ENCODE data around the gene PARP6.
A peak's percentile ranks its signal among the peaks of the same experiment; 100 is the strongest.

PARP6 gene

DNA sequence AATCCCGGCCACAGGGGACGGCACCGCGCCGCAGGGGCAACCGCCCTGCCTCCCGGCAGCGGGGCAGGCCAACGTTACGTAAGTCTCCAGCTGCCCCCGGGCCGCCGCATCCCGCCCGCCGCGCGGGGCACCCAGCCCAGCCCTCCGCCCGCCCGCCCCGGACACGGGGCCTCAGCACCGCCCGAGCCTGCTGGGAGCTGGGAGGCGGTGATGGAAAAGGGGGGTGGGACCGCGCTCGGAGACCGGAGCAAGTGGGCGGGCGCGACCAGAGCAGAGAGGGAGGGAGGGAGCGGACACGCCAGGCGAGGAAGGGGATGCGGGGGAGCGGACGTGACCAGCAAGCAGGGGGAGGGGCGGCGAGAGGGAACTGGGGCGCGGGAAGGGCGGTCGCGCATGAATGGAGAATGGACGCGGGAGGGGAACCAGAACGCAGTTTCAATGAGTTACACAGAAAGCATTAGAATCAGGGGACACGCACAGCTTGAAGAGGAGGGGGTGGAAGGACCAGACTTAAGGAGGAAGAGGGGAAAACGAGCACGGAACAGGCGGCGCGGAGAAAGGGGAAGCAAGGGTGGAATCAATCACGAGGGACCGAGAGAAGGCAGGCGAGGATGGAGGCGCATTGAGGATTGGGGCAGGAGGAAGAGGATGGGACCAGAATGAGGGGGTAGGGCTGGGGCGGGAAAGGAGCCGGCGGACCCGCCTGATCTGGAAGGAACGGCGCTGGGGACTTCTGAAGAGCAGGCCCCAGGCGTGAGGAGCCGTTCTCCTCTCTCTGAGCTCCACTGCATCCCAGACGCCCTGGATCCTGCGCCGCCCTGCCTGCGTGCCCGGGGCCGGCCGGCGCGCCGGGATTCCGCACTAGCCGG is 41.9 kb downstream of the PARP6 start:
- peak; percentile 93 for DNase-seq

DNA sequence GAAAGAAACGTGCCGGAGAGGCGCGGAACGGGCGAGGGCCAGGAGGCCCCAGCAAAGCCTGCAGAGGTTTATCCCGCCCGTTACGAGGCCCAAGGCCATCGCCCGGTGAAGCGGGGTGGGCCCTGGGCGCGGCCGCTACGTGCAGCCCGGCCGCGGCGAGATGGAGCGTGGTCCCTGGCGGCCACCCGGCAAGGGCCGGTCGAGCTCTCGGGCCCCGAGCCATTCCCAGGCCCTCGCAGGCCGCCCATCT is 42.5 kb downstream of the PARP6 start:
- no peak for DNase-seq

DNA sequence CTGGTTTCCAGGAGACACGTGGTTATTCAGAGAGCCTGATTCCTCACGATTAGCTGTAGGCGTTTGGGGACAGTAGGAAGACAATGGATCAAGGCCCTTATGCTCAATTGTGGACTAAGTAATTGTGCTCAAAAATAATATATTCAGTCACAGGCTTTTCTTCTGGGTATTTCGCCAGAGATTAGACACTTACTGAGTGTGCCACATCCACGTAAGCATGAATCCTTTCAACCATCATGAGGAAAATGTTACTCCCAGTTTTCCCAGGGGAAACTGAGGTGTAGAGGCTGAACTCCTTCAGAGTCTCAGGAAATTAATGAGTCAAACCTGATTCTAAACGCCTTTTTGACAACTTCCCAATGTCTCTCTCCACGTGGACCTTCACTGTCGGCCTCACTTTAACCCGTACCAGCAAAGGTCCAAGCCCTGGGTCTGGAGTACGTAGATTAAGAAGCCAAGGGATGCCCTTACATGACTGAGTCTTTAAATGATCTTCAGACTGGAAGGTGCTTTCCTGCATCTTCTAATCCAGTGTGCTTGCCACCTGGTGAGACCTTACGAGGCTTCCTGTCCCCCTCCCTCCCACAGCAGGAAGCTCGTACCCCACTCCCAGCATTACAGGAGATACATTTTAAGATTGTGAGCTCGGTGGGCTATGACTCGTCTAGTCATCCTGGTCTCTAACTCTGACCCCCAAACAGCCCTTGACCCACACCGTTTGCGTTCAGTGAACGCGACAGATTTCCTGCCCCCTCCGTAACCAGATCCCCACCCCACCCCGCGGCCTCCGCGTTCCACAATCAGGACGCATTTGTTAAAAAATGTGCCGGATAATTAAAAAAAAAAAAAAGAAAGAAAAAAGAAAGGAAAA is 43.0 kb downstream of the PARP6 start:
- peak; percentile 74 for DNase-seq

DNA sequence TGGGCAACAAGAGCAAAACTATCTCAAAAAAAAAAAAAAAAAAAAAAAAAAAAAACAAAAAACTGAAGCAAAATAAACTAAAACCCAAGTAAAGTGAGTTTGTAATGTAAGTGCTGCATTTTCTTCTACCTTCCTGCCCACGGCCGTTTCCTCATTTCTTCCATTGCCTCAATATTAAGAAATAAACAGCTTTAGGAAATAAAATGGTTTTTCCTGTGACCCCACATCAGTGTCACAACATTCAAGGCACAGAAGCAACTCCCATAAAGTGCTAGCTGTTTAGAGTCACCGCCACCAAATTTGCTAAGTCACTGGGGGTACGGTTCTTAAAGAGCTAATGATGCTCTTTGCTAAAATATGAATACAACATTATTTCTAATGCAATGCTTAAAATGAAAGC is 44.6 kb downstream of the PARP6 start:
- DNase-seq, result no peak

DNA sequence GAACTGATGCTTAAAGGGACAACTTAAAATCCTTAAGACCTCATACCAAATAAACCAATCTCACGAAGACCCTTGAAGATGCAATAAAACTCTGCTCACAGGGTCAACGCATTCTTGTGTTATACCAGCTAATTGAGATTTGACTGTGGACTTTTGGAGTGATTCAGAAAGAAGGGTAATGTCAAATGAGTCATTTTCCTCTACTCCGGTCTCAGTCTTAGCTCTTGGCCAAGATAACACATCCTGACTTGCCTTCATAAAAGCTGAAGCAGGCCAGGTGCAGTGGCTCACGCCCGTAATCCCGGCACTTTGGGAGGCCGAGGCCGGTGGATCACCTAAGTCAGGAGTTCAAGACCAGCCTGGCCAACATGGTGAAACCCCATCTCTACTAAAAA is 45.2 kb downstream of the PARP6 start:
- DNase-seq, result peak; percentile 81

DNA sequence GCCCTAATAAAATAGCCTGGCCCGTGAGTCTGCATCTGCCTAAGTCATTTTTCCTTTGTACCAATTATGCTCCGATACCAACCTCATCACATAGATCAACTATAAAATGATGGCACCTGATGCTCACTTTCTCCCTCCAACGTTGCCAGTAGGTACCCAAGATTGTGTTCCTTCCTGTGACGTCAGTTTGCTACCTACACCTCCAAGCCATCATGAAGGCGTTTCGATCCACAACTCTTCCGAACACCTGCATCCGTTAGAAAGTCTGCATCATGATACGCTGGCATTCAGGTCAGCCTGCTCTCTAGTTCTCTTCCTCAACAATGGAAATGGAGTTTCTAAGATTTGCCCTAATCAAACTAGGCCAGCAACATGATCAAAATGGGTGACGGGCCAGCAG is 49.1 kb downstream of the PARP6 start:
- no peak for DNase-seq

DNA sequence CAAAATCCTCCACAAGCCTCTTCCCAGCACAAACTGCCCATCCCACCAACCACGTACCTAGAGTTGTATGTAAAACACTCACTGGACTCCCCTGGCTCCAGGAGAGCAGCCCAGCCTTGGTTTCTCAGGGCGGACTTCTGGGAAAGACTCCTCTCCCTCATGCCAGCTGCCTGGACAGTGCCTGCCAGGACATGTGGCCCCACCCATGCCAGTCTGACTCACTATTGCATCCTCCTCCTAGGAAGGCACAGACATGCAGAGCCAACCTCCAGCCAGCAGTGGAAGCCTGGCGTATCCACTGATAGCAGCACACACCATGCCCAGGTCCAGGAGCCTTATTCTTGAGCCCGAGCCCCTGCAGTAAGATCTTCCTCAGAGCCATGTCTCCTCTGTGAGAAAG is 50.0 kb downstream of the PARP6 start:
- DNase-seq, result no peak

DNA sequence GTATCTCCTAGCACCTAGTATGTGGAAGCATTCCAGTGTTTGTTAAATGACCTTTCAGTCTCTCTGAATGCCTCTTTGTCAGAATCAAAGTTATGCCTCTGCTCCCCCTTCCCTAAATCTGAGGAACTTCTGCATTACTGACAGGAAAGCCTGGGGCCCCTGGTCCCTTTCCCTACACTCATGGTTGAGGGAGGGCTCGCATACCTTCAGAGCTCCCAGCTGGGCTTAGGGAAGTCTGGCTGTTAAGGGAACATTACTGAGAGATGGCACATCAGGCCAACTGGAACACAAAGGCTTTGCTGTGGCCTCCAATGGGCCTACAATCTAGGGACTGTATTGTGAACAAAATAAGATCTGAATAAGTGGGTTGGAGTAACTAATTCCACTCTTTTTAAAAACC is 51.7 kb downstream of the PARP6 start:
- no peak for DNase-seq

DNA sequence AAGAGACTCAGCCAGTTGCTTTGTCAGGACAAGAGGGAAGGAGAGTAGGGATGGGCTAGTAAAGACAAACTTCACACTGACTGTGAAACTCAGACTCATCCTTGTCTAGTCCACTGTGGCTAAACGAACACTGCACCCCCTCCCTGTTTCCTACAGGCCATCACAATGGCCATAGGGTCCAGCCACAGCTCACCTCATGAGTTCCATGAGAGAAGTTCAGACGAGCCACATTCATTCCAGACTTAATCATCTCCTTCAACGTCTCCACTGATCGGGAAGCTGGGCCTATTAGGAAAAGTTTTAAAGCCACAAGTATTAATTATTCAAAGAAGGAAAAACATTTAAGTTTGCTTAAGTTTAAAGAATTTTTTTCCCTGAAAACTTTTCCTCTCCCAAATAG is 55.1 kb downstream of the PARP6 start:
- no peak for DNase-seq

DNA sequence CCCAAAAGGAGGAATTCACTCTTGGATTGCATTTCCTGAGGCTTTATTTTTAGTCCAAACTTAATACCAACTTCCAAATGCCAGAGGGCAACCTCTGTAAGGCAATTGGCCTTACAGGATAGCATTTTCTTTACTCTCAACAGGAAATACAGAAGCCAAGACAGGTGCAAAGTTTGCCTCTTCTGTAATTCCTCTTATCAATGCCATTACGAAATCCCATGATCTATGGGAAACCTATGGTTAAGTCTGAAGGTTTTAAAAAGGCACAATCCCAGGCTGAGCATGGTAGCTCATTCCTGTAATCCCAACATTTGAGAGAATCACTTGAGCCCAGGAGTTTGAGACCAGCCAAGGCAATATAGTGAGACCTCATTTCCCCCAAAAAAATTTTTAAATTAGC is 56.3 kb downstream of the PARP6 start:
- DNase-seq, result no peak

DNA sequence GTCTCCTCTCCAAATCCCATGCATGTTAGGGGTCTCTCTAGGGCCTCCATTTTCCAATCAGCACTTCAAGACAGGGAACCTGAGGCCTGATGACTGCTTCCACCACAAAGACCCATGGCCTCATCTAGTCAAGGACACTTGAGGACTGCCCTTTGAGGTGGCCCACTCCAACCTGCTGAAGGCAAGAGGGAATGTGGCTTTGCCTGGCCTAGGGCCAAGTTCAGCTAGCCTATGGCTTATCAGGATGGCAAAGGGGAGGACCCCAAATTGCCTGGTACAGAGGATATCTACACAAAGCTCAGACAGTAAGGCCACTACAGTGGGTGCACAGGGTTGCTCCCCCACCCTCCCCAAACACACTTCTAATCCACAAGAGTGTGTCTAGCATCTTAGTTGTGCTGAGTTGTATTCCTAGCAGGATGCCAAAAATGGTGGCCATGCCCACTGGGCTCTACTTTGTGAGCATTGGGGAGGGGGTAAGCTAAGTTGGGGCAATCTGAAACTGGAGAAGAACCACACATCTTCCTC is 64.7 kb downstream of the PARP6 start:
- DNase-seq, result peak; percentile 50

DNA sequence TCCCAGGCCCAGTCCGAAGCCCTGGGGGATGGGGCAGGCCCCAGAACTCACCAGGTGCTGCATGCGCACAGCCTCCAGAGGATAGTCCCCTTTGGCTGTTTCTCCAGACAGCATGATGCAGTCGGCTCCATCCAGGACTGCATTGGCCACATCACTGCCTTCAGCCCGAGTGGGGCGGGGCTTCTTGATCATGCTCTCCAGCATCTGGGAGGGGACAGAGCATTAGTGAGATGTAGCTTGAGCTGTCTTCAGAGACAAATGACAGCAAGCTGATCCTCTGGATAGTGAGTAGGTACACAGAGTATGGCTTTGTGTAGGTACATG is 65.7 kb downstream of the PARP6 start:
- peak; percentile 50 for DNase-seq

DNA sequence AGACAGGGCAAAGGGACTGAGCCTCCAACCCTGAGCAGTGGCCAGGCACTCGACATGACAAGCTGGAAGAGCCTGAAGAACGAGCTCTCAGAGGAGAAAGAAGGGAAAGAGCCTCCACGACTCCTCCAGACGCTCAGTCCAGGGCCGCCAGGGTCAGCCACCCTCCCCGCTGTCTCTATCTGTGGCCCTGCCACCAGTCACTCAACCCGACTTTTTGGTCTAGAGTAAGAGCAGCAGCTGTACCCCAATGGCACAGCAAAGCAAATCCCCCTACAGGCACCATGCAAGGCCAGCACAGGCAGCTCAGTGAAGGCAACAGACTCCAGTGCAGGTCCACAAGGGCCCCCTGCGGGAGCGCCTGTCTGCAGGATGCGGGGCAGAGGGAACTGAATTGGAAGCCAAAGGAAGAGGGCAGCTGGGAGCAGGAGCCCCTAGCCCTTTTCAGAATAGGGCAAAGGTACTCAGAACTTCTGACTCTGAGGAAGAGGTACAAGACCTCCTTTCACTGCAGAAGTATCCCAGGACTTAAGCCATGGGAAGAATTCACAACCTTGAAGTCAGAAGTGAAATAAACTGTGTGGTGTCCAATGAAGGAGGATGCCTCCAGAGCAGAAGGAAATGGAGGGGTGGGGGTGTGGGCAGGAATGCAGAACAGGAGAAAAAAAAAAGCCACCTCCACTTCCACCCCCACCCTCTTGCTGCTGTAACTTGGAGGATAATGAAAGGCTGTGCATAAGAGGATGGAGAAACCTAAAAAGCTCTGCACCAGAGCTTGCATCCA is 66.3 kb downstream of the PARP6 start:
- peak; percentile 53 for DNase-seq

DNA sequence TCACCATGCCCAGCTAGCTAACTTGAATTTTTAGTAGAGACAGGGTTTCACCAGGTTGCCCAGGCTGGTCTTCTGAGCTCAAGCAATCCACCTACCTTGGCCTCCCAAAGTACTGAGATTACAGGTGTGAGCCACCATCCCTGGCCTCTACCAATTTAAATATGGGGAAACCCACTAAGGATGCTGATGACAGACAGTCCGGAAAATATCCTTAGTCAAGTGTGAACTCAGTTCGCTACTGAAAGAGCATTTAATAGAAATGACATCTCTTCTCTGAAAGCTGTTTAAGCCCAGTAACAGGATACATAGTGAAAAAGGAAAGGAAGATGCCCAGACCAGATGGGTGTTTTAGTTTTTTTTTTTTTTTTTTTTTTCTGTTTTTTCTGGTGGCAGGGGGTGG is 67.1 kb downstream of the PARP6 start:
- peak; percentile 45 for DNase-seq

DNA sequence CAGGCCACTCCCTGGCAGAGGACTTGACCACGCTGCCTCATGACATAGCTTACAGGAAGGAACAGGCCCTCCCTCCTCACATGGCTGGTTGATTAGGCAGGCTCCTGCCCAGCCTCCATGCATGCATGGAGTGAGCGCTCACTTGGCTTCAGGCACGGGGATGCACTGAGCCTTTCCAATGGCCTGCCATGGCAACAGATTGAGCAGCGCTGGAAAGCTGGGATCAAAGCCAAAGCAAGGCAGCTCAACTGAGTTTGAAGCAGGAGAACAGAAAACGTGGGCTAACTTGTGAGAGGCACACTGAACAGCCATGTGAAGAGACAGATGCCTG is 68.9 kb downstream of the PARP6 start:
- DNase-seq, result peak; percentile 44

DNA sequence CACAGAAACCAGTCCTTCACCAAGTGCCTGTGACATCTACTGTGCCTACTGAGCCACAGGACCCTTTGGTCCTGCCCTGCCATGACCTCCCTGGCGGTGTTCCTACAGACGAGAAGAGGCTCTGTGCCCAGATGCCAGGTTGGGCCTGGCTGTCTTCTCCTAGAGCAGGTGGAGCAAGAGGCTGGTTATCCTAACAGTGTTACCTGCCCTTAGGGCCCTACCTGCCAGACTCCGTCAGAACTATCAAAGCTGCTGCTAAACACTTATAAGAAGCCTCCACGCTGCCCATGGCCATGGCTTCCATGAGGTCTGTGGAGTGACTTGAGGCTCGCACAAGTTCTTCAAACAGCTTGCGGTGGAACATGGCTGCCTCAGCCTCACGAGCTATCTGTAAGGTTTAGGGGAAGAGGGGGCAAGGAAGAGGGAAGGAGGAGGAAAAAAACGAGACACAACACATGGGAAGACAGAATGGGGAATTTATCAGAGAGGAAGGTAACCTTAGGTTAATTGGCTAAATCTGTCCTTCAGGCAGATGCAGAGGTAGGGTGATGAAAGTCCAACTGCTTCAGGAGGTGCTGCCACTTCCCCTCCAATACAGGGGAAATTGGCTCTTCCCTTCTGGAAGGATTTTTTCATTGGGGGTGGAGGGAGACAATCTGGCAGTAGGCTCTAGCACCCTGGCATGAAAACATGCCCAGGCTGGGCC is 69.4 kb downstream of the PARP6 start:
- DNase-seq, result peak; percentile 43

DNA sequence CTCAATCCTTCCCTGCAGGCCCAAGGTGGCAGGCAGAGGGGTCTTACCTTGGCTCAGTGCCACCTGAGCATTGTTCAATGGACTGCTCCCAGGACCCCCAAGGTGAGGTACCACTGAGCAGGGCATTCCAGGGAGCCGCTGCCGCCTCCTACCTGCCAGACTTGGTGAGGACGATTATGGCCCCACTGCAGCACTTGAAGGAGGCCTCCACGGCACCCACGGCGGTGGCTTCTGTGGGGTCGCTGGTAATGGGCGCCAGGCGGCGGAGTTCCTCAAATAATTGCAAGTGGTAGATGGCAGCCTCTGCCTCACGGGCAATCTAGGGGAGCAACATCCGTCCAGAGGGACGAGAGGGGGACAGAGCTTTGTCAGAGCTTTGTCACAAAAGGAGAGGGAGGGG is 70.1 kb downstream of the PARP6 start:
- peak; percentile 47 for DNase-seq

DNA sequence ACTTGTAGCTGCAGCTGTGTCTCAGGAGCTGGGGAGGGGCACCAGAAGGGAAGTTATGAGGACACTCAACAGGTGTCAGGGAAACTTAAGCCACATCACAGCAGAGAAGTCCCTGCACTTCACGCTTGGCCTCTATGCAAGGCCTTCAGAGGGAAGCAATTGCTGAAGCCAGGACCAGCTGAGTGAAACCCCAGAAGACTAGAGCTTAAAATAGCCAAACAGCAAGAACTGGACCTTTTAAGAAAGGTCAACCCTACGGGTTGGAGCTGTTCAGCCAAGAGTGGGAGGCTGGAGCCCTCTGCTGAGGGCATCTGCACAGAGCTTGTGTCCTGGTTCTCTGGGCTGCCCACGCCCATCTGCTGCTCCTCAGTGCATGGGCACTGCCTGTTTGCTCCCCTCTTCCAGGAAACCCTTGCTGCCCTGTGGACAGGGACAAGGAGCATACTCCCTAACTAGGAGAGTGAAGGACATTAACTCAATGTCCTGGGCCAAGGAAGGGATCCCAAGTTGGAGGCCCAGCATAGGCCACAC is 70.9 kb downstream of the PARP6 start:
- DNase-seq, result peak; percentile 41

DNA sequence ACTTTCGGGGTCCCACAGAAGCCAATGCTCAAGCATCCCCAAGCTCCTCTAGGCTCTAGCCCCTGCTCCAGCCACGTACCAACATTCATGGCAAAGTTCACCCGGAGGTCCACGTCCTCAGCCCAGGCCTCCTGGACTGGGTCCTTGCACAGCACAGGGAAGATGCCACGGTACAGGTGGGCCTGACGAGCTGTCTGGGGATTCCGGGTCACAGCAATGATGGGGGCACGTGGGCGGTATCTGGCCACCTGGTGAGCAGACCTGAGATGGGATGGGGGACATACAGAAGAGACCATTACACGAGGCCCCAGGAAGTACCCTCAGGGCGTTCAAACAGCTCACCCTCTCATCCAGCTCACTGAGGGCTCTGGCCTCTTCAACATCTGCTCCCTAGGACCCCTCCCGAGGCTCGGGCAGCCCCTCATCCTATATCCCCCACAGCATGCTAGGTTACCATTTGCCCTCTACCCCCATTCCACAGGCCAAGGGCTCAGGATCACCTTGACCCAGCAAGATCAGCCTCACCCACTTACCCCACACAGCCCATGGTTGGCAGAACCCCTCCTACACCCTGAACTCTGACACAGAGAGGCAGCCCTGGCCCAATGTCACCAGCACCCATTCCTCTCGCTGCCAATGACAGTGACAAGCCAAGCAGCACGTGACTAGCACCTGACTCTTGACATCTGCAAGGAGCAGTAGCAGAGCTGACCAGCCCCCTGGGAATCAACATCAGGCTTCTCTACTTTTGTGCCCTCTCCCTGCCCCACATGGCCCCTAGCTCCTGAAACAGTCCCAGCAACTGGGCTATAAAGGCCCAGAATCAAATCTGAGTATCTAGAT is 71.7 kb downstream of the PARP6 start:
- no peak for DNase-seq

DNA sequence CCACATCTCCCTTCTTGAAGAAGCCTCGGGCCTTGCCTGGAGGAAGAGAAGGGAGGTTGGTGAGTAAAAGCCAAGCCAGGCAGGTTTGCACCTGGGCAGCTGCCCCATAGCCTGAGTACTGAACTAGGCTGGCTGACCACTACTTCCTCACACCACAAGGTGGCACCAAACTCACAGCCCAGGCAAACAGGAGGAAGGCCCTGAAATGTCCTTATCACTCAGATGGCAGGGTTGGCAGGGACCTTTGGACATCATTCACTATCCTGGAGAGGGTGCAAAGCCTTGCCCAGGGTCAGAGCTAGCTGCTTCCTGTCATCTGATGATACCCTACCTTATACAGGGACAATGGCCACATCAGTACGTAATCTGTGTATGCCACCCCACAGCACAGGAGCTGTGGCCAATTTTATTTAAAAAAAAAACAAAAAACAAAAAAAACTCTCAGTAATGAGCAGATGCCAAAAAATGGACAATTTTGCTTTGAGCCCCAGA is 72.6 kb downstream of the PARP6 start:
- peak; percentile 80 for DNase-seq

DNA sequence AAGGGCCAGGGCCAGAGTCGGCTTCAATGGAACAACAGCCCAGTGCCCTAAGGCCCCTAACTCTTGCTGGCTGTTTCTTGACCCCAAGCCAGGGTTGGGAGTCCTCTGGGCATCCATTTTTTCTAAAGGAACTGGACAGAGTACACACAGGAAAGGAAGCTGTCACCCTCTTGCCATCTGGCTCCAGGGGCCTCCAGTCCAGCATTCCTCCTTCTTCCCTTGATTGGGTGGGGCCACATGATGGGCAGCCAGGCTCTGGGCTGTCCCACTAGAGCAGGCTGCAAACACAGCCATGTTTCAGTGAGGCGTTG is 73.2 kb downstream of the PARP6 start:
- DNase-seq, result no peak

All from activated CD8-positive, alpha-beta memory T cell treated with anti-CD3 and anti-CD28 coated beads, Interleukin-2, amount 50 U/mL, for 48 hours (primary cell).